ENCODE measurements around the gene CTLA4.
"Not testable (repeated sequence)": the region's sequence is repeated elsewhere in the genome, so short reads cannot be mapped to it uniquely, and the experiment has no call there.

Gene CTLA4

GRCh38 chr2:203857656-203858055, 9.9 kb upstream of the CTLA4 start:
- no peak for DNase-seq (ENCODE audit: low read depth in 2 of 2)

- no peak for DNase-seq (ENCODE audit: low read depth in 2 of 2)
Measured at GRCh38 chr2:203858176-203858575, 9.4 kb upstream of the CTLA4 start.

GRCh38 chr2:203859030-203859789, 8.4 kb upstream of the CTLA4 start:
- DNase-seq (ENCODE audit: low read depth in 2 of 2): no peak

DNA sequence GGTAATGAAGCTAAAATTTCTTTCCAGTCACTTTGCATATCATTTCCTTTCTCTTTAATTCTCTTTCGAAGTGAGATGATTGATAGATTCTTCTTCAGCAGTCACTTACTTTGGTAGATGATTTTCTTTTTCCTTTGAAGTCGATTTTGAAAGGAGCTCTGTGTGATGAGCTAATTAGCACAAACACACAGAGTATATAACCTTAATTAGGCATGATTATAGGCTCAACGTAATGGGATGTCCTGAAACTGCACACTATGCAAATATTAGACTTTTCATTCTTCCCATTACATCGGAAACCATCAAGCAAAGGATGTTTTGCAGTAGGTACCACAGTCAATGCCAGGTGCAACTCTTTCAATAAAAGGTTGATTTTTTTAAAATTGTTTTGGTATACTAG, 6.4 kb upstream of the CTLA4 start:
- no peak for DNase-seq (ENCODE audit: low read depth in 2 of 2)

DNA sequence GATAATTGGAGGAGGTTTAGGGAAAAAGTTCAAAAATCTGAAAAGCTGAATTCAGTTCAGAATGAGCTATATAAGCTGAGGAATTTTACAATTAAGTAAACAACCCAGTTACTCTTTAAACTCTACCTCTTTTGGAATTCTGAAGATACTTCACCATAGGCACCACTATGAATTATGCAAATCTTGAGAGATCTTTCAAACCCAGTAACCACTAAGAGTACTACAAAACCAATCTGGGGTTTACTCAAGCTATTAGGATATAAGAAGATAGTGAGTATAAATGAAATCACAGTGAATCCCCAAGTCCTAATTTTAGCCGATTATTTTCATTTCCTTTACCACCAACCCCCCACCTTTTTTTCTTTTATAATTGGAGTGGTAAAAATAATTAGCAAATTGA, 6.0 kb upstream of the CTLA4 start:
- DNase-seq (ENCODE audit: low read depth in 2 of 2): no peak

DNA sequence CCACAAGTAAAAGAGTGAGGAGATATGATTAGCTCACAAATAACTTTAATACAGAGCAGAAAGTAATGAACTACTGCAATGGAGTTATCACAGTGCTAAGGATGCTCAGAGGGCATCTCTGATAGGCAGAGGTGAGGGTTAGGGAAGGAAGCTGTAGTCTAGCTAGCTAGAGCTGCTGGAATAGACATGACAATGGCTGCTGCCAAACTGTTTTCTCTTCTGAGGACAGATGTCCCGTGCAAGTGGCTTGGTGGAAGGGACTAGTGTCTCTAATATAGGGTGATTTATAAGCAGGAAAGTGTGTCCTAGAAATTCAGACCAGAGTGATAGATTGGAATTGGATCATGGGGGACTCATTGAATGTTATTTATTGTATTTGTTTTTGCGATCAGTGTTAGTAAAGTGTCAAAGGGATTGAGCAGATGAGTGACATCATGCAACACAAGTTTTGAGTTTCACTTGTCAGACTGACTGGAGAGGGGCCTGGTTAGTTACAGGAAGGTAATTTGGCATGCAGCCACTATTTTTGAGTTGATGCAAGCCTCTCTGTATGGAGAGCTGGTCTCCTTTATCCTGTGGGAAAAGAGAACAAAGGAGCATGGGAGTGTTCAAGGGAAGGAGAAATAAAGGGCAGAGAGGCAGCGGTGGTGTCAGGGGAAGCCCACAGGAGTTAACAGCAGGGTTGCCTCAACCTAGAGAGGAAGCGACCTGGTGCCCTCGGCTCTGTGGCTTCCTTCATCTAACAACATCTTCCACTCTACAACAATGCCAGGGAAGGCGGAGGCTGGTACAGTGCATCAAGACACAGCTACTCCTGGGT, 1.9 kb downstream of the CTLA4 start:
- DNase-seq (ENCODE audit: low read depth in 2 of 2): no peak

GRCh38 chr2:203870481-203870880, 2.9 kb downstream of the CTLA4 start:
- DNase-seq (ENCODE audit: low read depth in 2 of 2): no peak

- no peak for DNase-seq (ENCODE audit: low read depth in 2 of 2)
Measured at GRCh38 chr2:203870941-203871340, 3.4 kb downstream of the CTLA4 start.

GRCh38 chr2:203871371-203871983, 3.9 kb downstream of the CTLA4 start:
- no peak for DNase-seq (ENCODE audit: low read depth in 2 of 2)

DNA sequence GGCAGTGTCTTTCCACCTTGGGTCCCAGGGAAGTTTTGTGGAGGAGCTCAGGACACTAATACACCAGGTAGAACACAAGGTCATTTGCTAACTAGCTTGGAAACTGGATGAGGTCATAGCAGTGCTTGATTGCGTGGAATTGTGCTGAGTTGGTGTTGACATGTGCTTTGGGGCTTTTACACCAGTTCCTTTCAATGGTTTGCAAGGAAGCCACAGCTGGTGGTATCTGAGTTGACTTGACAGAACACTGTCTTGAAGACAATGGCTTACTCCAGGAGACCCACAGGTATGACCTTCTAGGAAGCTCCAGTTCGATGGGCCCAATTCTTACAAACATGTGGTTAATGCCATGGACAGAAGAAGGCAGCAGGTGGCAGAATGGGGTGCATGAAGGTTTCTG, 5.9 kb downstream of the CTLA4 start:
- no peak for DNase-seq (ENCODE audit: low read depth in 2 of 2)

GRCh38 chr2:203873921-203874631, 6.5 kb downstream of the CTLA4 start:
- DNase-seq (ENCODE audit: low read depth in 2 of 2): no peak

- DNase-seq (ENCODE audit: low read depth in 2 of 2): no peak
Measured at GRCh38 chr2:203875471-203875870, 7.9 kb downstream of the CTLA4 start.

DNA sequence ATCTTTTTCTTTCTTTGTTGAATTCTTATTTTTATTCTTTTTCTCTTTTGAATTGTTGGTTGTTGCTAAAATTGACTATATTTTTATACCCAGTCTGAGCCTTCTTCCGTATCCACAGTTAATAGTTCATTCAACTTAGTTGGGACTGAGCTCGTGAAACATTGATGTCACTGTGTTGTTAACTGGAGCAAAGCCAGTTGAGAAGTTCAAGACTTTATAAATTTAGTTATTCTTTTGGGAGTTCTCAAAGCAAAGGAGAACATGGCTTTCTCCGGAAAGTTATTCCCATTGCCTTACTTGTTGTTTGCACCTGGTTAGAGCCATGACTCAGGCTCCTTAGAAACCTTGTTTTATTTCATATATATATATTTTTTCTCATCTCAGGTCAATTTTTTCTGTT, 8.8 kb downstream of the CTLA4 start:
- DNase-seq (ENCODE audit: low read depth in 2 of 2): no peak

GRCh38 chr2:203878063-203878462, 10.5 kb downstream of the CTLA4 start:
- DNase-seq (ENCODE audit: low read depth in 2 of 2): no peak

- no peak for DNase-seq (ENCODE audit: low read depth in 2 of 2)
Measured at GRCh38 chr2:203880557-203881125, 13.1 kb downstream of the CTLA4 start.

GRCh38 chr2:203881185-203881584, 13.6 kb downstream of the CTLA4 start:
- DNase-seq (ENCODE audit: low read depth in 2 of 2): not testable (repeated sequence)

GRCh38 chr2:203882551-203882950, 15.0 kb downstream of the CTLA4 start:
- no peak for DNase-seq (ENCODE audit: low read depth in 2 of 2)

GRCh38 chr2:203886661-203887151, 19.1 kb downstream of the CTLA4 start:
- no peak for DNase-seq (ENCODE audit: low read depth in 2 of 2)

DNA sequence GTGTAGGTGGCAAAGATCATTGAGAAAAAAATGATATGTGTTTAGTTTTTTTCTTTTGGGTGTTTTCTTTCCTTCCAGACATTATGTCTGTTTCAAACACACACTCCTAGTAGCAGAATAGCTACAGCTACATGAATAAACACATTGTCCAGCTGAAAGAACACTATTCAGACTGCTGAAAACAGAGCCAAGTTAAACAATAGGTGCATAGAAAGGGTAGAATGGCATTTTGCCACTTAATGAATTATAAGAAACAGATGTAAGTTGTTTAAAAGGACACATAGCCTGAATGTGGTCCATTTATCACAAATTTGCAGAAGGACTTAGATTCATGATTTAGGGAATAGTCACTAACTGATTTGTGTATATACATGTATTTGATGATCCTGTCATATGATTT, 20.1 kb downstream of the CTLA4 start:
- DNase-seq (ENCODE audit: low read depth in 2 of 2): no peak

GRCh38 chr2:203889542-203889941, 22.0 kb downstream of the CTLA4 start:
- no peak for DNase-seq (ENCODE audit: low read depth in 2 of 2)

GRCh38 chr2:203889944-203890343, 22.4 kb downstream of the CTLA4 start:
- no peak for DNase-seq (ENCODE audit: low read depth in 2 of 2)

DNA sequence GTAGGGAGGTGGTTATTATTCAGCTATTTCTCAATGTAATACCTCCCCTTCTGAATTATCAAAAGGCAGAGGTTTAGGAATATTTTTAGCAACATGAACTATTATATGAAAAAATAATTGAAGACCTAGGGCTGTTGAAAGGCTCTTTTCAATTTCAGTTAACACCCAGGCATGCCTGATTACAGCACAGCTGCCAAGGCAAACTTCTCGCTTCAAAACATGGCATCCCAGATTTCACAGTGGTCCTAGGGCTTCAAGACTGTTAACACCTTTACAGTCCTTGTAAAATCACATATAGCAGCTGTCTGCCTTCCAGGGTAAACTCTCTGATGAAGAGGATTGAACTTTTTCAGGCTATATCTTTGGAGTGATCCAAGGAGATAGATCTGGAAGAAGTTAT, 23.2 kb downstream of the CTLA4 start:
- DNase-seq (ENCODE audit: low read depth in 2 of 2): no peak

Measured in fibroblast of skin of left quadriceps (primary cell).